Stimulated activated CD4-positive, alpha-beta T cell treated with anti-CD3 and anti-CD28 coated beads, TNF-alpha, amount 100 ng/mL, for 24 hours (primary cell): ENCODE results near the gene ATG16L2.
A peak's percentile ranks its signal among the peaks of the same experiment; 100 is the strongest.
"Not testable (repeated sequence)": the region's sequence is repeated elsewhere in the genome, so short reads cannot be mapped to it uniquely, and the experiment has no call there.

Source experiments
- DNase-seq, 3 experiments: peaks; one replicate each; pipeline ENCODE4 v3.0.0-alpha.2; 2020; ENCODE audit warnings: low read depth in 3 of 3

The ATG16L2 gene

DNA sequence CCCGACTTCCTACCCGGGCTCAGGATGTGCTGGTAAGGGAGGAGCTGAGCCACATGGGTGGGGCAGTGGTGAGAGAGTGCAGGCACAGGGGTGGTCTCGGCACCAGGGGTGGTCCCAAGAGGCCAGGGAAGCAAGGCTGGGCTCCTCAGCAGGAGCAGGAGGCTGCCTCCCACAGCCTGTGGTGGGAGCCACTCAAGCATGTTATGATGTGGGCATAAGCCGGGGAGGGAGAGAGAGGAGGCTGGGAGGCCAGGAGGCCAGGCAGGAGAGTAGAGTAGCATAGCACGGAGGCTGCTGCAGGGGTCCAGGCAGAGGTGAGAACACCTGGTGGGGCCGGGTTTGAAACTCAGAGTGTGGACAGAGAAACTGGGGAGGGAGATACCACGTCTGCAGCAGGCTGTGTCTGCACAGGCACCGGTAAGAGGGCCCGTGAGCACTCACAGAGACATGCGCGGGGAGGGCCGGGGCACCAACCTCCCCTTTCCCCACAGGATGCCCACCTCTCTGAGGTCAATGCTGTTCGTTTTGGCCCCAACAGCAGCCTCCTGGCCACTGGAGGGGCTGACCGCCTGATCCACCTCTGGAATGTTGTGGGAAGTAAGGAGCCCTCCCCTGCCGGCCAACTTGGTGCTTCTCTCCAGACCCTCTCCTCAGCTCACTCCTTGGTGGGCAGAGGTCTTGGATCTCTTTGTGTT, 10.7 kb downstream of the ATG16L2 start:
- no peak for DNase-seq

DNA sequence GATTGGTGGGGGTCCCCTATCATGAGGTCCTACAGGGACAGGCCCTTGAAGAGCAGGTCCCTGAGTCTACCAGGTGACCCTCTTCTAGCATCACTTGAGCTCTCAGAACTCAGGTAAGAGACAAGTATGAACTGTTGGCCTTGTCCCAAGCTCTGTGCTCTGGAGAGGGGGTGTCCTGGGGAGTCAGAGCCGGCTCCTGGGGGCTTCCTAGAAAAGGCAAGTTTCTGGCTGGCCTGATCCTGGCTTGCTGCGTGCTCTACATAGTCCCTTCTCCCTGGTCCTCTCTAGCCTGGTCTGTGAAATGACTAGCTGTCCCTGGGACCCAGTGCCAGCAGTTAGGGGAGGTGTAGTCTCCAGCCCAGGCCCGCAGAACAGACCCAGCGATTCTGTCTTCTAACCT, 11.4 kb downstream of the ATG16L2 start:
- DNase-seq = no peak

GRCh38 chr11:72826191-72826941, 12.2 kb downstream of the ATG16L2 start:
- DNase-seq = no peak

- DNase-seq = no peak
These were observed 12.8 kb downstream of the ATG16L2 start for GRCh38 chr11:72826942-72827480.

DNA sequence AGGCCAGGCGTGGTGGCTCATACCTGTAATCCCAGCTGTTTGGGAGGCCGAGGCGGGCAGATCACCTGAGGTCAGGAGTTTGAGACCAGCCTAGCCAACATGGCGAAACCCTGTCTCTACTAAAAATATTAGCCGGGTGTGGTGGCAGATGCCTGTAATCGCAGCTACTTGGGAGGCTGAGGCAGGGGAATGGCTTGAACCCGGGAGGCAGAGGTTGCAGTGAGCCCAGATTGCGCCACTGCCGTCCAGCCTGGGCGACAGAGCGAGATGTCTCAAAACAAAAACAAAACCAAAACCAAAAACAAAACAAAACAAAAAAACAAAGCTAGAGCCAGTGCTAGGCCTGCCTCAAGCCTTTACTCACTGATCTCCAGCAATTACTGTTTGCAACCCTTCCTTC, 13.4 kb downstream of the ATG16L2 start:
- DNase-seq = not testable (repeated sequence)

DNA sequence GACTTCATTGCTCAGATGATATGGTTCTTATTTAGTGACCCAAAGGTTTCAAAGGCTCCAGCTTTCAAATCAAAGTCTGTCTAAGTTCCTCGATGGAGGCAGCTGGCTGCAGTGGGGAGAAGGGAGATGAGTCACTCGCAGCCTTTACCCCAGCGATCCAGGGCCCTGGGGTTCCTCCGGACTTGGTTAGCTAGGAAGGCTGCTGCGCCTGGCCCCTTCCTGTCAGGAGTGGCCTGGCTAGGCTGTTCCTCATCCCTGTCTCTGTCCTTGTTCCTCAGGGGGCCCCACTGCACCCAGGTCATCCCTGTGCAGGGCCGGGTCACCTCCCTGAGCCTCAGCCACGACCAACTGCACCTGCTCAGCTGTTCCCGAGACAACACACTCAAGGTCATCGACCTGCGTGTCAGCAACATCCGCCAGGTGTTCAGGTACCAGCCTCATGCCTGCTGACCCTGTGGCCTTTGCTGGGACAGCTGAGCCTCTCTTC, 13.9 kb downstream of the ATG16L2 start:
- DNase-seq = no peak

GRCh38 chr11:72828692-72829101, 14.5 kb downstream of the ATG16L2 start:
- no peak for DNase-seq

DNA sequence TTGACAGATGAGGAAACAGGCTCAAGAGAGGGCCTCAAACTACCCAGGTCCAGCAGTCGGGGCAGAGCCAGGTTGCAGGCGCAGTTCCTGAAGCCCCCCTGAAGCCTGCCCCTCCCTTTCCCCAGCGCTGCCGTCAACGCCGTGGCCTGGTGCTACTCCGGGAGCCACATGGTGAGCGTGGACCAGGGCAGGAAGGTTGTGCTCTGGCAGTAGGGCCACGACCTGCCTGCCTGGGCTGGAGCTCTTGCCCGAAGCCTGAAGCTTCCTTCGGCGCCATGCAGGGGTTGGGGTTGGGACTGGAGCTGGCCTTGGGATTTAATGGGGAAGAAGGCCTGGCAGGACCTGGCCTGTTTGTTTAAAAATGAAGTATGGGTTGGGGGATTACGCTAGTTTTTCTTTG, 15.0 kb downstream of the ATG16L2 start:
- no peak for DNase-seq

GRCh38 chr11:72829884-72830533, 15.8 kb downstream of the ATG16L2 start:
- no peak for DNase-seq

- DNase-seq = peak in 1 of 3 experiments; percentile 57
These were observed 17.5 kb downstream of the ATG16L2 start for GRCh38 chr11:72831521-72832300.

DNA sequence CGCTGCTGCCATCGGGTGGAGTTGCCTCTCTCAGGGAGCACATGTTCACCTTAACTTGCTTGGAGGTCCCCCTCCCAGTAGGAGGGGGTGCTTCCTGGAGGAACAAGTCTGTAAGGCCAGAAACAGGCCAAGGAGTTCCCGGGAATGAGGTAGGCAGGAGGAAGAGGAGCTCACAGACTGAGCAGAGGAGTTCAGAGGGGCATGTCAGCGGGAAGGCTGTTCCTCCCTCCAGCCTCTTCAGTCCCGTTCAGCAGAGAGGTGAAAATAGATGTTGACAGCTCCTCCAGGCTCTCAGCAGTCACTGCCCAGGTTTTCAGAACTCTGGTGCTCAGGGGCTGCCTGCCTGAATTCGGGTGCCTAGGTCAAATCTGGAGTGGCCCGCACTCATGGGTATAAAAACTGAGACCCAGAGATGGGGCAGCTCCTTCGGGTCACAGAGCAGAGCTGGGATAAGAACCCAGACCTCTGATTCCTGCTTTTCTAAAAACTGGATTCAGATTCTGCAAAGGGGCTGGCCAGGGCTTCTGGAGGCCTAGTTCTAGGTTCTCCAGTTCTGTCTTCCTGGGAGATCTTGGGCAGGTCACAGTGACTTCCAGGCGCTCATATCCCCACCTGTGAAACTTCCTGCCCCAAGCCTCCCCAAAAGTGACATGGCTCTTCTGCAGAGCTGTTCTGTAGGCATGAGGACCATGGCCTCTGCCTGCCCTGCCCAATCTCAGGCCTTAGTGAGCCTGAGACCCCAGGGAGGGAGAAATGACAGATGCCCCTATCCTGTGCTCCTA, 18.3 kb downstream of the ATG16L2 start:
- DNase-seq = no peak

DNA sequence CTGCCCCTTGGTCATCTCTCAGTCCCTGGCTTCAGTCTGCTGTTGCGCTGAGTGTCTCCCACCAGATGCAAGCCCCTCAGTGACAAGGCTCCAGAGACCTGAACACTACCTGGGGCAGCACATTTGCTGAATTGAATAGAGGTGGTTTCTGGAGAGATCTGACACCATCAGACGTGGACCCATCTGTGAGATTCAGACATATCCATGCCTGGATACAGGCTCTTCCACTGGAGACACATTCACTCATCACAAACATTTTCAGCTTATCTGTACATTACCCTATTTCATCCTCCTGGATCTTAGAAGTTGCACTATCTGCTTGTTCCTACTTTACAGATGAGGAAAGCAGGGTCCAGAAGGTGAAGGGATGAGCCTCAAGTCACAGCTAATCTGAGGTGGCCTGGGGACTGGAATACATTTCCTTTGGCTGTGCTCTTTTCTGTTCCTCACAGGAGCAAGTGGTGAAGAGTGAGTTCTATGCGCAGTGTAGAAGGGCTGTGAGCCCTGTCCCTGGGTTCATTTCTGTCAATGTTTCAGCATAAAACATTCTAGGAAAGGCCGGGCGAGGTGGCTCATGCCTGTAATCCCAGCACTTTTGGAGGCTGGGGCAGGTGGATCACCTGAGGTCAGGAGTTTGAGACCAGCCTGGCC, 19.0 kb downstream of the ATG16L2 start:
- DNase-seq = no peak

- DNase-seq = no peak
These were observed 19.7 kb downstream of the ATG16L2 start for GRCh38 chr11:72833811-72834493.

GRCh38 chr11:72834905-72835304, 20.7 kb downstream of the ATG16L2 start:
- no peak for DNase-seq

DNA sequence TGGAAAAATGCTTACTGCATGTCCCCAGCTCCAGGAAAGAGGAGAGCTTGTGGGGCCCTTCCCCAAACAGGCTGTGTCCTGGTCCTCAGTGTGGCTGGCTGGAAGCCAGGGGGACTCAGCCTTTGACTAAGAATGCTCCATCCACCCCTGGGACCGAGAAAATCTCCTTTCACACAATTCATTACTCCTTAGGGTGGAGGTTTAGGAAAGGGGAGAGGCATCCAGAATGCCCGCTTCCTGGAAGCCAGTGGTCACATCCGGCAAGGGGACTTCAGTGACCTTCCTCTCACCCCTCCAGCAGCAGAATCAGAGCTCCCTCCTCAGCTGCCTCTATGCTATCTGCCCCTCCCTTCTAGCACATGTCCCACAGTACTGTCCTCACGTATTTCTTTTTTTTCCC, 21.9 kb downstream of the ATG16L2 start:
- no peak for DNase-seq

DNA sequence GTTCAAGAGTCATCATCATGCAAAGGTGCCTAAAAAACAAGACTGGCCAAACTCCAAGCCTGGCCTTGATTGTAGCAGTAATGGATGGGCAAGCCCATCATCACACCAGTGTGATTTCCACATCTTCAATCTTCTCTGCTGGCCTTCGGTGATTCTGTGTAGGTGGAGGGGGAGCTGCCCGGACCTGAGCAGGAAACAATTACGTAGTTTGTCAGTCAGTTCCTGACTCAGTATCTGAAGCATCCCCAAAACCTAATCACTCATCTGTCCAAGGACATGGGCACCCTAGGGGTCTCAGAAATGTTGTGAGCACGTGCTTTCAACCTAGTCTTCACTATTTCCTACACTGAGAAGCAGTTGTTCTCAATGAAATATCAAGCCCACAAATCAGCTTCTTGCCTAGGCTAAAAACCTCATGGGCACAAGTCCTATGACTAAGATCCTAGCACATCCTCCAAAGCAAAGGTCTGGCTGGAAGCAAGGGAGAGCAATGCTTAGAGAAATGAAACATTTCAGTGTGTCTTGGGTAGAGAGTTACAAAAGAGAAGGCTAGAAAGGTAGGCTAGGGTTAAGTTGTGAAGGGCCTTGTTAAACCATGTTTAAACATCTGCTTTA, 24.6 kb downstream of the ATG16L2 start:
- DNase-seq = no peak

GRCh38 chr11:72840780-72841179, 26.6 kb downstream of the ATG16L2 start:
- DNase-seq = no peak

GRCh38 chr11:72841397-72841796, 27.2 kb downstream of the ATG16L2 start:
- DNase-seq = no peak

DNA sequence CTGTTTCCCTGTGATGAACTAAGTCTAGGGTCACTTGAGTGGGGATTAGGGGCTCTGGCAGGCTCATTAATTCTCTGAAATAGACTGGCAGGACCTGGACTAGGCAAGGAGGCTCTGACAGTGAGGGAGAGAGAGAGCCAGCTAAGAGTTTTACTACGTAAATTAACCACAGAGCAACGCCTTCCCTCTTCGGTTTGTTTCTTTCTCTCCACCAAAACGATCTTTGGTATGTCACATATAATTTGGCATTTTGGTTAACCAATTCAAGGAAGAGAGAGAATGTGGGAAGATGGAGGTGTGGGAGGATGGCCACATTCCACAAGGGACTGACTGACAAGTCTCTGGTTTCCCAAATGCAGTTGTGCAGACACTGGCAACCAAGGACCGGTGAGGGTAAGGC, 27.9 kb downstream of the ATG16L2 start:
- no peak for DNase-seq
